Activated CD4-positive, alpha-beta T cell treated with anti-CD3 and anti-CD28 coated beads for 24 hours (primary cell): Measurements from ENCODE around the gene CREG2.
"Not testable (repeated sequence)": the region's sequence is repeated elsewhere in the genome, so short reads cannot be mapped to it uniquely, and the experiment has no call there.

ENCODE experiments used
- DNase-seq, 2 donors: peaks; one replicate each; pipeline ENCODE4 v3.0.0-alpha.2; 2020; ENCODE audit warnings: low read depth in 2 of 2

CREG2 gene

DNA sequence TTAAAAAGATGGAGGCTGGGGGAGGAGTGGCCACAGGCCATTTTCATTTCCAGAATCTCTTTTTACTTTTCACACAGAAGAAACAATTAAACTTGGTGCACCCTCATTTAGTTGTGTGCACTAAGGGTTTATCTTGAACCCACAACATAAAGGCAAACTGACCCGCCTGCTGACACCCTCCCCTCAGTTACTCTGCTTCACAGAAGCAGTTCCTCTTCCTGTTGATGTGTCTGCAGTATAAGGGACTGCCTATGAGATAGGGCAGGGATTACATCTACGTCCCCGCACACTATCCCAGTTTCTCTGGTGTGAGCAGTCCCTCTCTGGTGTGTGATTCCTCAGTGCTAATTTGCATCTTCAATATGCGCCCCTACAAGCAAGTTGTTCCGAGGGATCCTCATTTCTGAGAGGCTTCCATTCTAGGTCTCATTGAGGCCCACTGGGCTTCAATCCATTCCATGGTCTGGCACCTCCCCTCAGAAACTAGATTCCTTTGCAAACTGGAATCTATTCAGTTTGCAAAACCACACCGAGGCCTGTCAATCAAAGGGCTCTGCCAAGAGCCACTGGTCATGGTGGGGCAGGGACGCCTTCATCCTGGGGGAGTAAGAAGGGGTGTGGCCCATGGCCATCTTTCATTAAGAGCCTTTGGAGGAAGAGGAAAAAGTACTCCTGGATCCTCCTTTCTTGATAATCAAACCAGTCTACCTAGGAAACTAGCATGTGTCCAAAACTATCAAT is 12.3 kb downstream of the CREG2 start:
- no peak for DNase-seq

DNA sequence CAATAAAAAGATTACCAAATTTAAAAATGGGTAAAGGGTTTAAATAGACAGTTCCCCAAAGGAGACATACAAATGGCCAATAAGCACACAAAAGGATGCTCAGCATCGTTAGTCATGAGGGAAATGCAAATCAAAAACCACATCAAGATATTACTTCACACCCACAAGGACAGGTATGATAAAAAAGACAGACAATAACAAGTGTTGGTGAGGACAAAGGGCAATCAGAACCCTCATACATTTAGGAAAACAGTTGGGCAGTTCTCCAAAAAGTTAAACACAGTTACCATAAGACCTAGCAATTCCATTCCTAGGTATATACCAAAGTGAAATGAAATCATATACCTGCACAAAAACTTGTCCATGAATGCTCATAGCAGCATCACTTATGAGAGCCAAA is 14.5 kb downstream of the CREG2 start:
- no peak for DNase-seq

- no peak for DNase-seq
Measured at GRCh38 chr2:101371636-101372035, 15.7 kb downstream of the CREG2 start.

GRCh38 chr2:101369100-101369499 is 18.2 kb downstream of the CREG2 start:
- no peak for DNase-seq

DNA sequence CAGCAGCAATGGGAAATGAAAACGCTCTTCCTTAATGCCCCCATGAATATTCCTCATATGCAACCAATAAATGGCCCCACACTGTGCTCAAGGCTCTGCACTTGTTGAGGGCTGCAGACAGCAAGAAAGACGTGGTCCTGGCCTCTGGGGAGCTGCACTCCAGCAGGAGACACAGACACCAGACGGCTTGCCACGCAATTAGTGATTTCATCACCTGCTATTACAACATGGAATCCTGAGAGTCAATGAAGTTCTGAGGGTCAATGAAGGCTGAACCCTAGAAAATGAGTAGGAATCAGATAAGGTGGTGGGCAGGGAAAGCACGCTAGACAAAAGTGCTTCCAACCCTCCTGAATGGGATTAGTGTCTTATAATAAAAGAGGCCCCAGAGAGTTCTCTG is 18.9 kb downstream of the CREG2 start:
- no peak for DNase-seq

DNA sequence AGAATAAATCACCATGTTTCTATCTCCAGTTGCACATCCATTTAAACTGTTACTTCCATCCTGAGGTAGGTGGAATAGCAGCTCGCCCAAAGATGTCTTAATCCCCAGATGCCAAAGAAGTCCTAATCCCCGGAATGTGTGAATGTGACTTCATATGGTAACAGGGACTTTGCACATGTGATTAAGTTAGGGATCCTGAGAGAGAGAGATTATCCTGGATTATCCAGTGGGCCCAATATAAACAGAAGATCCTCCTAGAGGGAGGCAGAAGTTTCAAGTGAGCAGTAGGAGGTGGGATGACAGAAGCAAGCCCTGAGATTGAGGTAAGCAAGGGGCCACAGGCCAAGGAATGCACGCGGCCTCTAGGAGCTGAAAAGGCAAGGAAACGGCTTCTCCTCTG is 19.8 kb downstream of the CREG2 start:
- DNase-seq, result no peak

- no peak for DNase-seq
Measured at GRCh38 chr2:101364878-101365277, 22.4 kb downstream of the CREG2 start.

DNA sequence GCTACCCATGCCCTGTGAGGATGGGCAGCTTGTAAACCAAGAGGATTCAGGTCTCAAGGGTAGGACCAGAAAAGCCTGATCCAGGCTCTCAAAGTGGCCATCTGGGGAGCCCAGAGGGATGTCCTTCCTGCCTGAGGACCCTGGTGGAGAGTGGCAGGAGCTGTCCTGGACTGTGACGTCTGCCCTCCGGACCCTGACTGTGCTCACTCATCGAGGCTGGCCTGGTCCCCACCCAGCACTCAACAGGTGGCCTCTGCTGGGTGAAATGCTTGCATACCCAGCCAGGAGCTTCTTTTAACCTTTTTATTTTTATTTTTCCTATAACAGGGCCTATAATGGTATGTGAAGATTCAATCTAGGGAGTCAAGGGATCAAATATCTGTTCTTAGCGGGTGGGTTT is 24.5 kb downstream of the CREG2 start:
- DNase-seq, result no peak

DNA sequence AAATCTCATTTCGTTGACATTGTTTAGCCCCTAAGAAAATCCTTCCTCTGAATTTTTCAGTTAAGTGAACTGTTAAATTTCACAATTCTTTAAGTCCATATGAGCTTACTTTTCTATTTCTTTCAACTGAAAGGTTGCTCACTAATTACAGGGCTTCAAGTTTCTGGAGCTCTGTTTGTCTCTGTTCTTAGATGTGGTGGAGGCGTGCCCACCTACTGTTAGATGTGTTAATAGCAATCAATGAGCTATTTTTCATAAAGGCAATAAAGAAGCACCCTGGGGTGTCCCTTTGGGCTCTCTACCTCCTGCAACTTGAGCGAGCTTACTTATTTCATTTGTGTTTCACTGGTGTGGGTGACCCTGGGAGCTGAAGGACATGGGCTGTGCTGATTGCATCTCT is 25.0 kb downstream of the CREG2 start:
- DNase-seq, result no peak

- no peak for DNase-seq
Measured at GRCh38 chr2:101361522-101361921, 25.8 kb downstream of the CREG2 start.

DNA sequence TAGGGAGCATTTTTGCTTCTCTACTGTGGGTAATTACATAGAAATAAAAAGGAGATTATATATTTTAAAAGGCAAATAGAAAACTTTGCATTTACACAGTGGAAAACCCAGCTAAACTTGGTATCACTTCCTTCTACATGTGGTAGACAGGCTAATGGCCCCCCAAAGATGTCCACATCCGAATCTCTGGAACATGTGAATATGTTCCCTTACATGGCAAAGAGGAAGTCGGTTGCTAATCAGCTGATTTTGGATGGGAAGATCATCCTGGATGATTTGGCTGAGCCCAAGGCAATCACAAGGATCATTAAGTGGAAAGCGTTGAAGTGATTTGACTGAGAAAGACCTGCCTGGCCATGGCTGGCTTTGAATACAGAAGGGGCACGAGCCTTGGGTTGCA is 26.2 kb downstream of the CREG2 start:
- DNase-seq, result no peak

GRCh38 chr2:101360232-101360631 is 27.1 kb downstream of the CREG2 start:
- no peak for DNase-seq

- no peak for DNase-seq
Measured at GRCh38 chr2:101359410-101359954, 27.8 kb downstream of the CREG2 start.

DNA sequence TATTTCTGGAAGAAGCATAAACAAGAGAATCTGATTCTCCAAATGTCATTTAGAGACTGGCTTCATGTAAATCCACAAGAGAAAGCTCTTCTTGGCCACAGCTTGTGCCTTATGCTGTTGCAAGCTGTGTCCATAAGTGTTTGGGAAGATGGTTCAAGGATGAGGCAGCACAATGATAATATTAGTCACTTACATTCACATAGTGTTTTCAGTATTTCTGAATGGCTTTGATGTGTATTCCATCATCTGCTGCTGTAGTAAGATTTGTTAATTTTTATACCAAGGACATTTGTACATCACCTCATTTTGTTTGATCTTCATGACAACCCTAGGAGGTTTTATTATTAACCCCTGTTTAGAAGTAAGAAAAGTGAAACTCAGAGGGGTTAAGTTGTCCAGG is 29.9 kb downstream of the CREG2 start:
- no peak for DNase-seq

GRCh38 chr2:101356521-101356920 is 30.8 kb downstream of the CREG2 start:
- DNase-seq, result no peak

- DNase-seq, result no peak
Measured at GRCh38 chr2:101356055-101356454, 31.2 kb downstream of the CREG2 start.

- no peak for DNase-seq
Measured at GRCh38 chr2:101355401-101356054, 31.8 kb downstream of the CREG2 start.

DNA sequence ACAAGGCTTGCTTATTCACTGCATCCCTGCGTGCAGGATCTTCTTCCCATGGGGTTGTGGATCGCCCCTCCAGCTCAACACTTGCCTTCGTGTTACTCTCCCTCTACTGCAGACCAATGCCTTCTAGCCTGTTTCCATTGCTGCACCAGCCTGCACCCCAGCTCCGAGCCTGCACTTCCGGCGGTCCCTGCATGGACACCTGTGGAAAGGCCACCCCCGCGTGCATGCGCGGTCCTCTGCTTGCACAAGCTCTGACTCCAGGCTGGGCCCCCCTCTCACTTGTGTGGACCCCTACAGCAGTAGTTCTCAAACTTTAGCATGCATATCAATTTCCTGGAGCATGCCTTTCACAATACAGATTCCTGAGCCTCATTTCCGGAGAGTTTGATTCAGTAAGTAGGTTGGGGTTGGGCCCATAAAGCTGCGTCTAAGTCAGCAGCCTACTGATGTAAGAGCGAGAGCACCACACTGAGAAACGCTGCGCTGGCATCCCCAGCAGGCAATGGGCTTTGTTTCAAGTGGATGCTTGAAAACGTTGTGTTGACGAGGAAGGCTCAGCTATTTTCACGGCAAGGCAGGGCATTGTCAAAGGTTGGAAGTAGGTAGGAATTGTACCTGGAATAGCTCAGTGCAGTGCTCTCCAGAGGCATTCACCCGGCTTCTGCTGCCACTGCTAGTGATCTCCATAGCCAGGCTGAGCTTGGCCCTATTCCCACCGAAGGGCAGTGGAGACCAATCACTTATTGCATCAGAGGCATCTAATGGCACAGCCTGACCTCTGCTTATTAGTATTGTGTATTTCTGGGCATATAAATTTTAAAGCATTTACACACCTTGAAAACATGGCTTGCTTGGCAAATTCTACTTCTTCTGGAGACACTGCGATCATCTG is 32.6 kb downstream of the CREG2 start:
- no peak for DNase-seq

DNA sequence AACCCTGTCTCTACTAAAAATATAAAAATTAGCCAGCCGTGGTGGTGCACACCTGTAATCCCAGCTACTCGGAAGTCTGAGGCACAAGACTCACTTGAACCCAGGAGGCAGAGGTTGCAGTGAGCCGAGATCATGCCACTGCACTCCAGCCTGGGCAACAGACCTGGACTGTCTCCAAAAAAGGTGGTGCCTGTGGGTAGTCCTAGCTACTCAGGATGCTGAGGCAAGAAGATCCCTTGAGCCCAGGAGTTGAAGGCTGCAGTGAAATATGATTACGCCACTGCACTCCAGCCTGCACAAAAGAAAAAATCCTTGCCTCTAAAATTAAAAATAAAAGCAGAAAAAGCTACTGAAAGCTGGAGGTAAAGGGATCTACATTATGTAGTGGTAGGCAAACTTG is 34.7 kb downstream of the CREG2 start:
- DNase-seq, result not testable (repeated sequence)

- no peak for DNase-seq
Measured at GRCh38 chr2:101351207-101351606, 36.1 kb downstream of the CREG2 start.

DNA sequence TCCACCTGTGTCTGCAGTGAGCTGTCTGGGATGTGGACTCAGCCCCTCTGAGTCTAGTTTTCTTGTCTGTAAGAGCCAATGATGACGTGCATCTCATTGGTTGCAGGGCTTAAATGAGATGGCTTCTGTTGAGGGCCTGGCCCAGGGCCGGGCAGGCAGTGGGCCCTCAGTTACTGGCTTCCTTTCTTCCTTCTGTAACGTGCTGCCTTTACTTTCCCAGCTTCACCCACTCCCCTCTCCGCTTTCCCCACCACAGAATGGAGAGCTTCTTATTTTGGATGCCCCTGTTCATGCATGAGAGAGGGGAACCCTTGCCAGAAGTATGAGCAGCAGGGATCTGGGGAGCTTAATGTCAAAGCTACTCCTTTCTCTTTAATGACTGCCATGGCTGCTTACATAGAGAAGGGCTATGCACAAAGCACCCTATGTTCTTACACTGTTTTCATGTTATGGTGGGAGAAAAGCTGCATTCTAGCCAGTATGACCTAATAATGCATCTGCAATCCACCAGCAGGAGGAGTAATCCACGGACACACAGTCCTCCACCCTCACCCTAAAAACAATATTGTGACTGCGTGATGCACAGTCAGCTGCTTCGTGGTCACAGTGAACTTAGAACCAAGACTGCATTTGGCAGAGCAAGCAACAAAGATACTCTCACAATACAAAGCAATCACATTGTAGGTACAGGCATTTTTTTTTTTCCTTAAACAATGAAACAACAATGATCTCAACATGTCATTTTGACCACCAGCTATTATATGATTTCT is 37.2 kb downstream of the CREG2 start:
- DNase-seq, result no peak

- DNase-seq, result no peak
Measured at GRCh38 chr2:101348883-101349282, 38.4 kb downstream of the CREG2 start.
